SH-SY5Y (cell line): ENCODE measurements around the gene GPX2.

Source experiments
- GATA2 ChIP-seq: IDR thresholded peaks from 2 replicates; pipeline ENCODE4 v1.6.1; 2011; ENCODE audit warnings: mild to moderate bottlenecking, low read depth, low read length
- GATA3 ChIP-seq: IDR thresholded peaks from 2 replicates; pipeline ENCODE4 v1.6.1; 2011; ENCODE audit warnings: low read depth, mild to moderate bottlenecking, low read length, moderate library complexity

GRCh38 chr14:64990939-64991338 lies 48.4 kb upstream of the GPX2 start:
- TF ChIP-seq GATA2 = no peak
- no peak for TF ChIP-seq GATA3
